Endothelial cell of umbilical vein (primary cell): ENCODE measurements around the gene ANKS1A. TPM values are rescaled to one million over a fixed set of nuclear protein-coding genes. Genes with fewer than 3 reads are reported as not detected.

ENCODE experiments used
- BruUV-seq: library from RNA; stranded (reverse); fragments of 400-500 nt; replicated peaks from 2 replicates; lab custom pipeline; 2021; lab: Mats Ljungman, UMichigan
- CTCF ChIA-PET: fragments of 300-600, 350-600 bp; sonication (Branson Sonifier 250); formaldehyde crosslinking; loops from one replicate; lab custom pipeline; 2021; ENCODE audit warnings: antibody characterized with exemption, inconsistent platforms; lab: Charles Lee
- POLR2A ChIA-PET: fragments of 300-600, 350-600 bp; sonication (Branson Sonifier 250); formaldehyde crosslinking; loops from one replicate; lab custom pipeline; 2021; ENCODE audit warnings: antibody characterized with exemption, inconsistent platforms; lab: Charles Lee
- DNase-seq: peaks from one replicate; pipeline ENCODE4 v3.0.0-alpha.2; 2011; ENCODE audit warnings: low read depth, low spot score
- FAIRE-seq: peaks from 2 replicates; lab custom pipeline; 2011; peaks lifted over from hg19 to GRCh38; lab: Jason Lieb, UNC
- H2AFZ ChIP-seq: 2 replicates; pipeline ENCODE4 v1.6.0; 2012; ENCODE audit warnings: low read depth, low read length, control low read depth, inconsistent platforms
- H3K27ac ChIP-seq: 2 replicates; pipeline ENCODE4 v1.5.1; 2011; ENCODE audit warnings: low read depth, mild to moderate bottlenecking, control low read depth, low read length, moderate library complexity; ENCODE audit not compliant: insufficient read depth
- H3K27me3 ChIP-seq, 2 experiments: 2 replicates each; pipeline versions ENCODE4 v1.6.0 to v1.6.1; 2011; ENCODE audit warnings: low read length in 2 of 2, mixed read lengths in 1 of 2; ENCODE audit not compliant: control insufficient read depth in 2 of 2, insufficient read depth in 2 of 2
- H3K36me3 ChIP-seq, 2 experiments: 2 replicates in 1 of 2; 3 replicates in 1 of 2; pipeline ENCODE4 v1.5.1; 2011; ENCODE audit warnings: low read length in 2 of 2, mild to moderate bottlenecking in 1 of 2, moderate library complexity in 1 of 2; ENCODE audit not compliant: control insufficient read depth in 2 of 2, insufficient read depth in 2 of 2; ENCODE audit errors: extremely low read depth in 1 of 2
- H3K4me1 ChIP-seq: 3 replicates; pipeline ENCODE4 v1.5.1; 2011; ENCODE audit warnings: mild to moderate bottlenecking, low read length; ENCODE audit not compliant: control insufficient read depth, insufficient read depth; ENCODE audit errors: extremely low read depth
- H3K4me2 ChIP-seq: 2 replicates; pipeline ENCODE4 v1.6.1; 2011; ENCODE audit warnings: low read length, control low read depth, mixed read lengths; ENCODE audit not compliant: insufficient read depth
- H3K4me3 ChIP-seq, 3 experiments: fragments of 200-600 bp in 1 of 3; sonication (generic), shearing (Covaris generic) in 1 of 3; replicated peaks in 1 of 3; 2 replicates each; pipeline ENCODE4 v1.5.1; 2011 to 2016; ENCODE audit warnings: control low read depth in 3 of 3, low read length in 3 of 3, mild to moderate bottlenecking in 2 of 3, inconsistent platforms in 1 of 3, low read depth in 1 of 3, moderate library complexity in 1 of 3; ENCODE audit not compliant: insufficient read depth in 1 of 3
- H3K79me2 ChIP-seq: 2 replicates; pipeline ENCODE4 v1.6.0; 2012; ENCODE audit warnings: low read length, inconsistent platforms; ENCODE audit not compliant: control insufficient read depth, insufficient read depth
- H3K9ac ChIP-seq: replicated peaks from 2 replicates; pipeline ENCODE3; 2011; ENCODE audit warnings: low read length, control low read depth; ENCODE audit not compliant: insufficient read depth; ENCODE audit errors: extremely low read depth
- H3K9me1 ChIP-seq: replicated peaks from 3 replicates; pipeline ENCODE4 v1.6.0; 2011; ENCODE audit warnings: mild to moderate bottlenecking, low read length; ENCODE audit not compliant: control insufficient read depth, insufficient read depth; ENCODE audit errors: extremely low read depth
- H3K9me3 ChIP-seq: replicated peaks from 2 replicates; pipeline ENCODE4 v1.5.1; 2012; ENCODE audit warnings: low read length, inconsistent platforms; ENCODE audit not compliant: control insufficient read depth, insufficient read depth
- H4K20me1 ChIP-seq: replicated peaks from 2 replicates; pipeline ENCODE3; 2011; ENCODE audit warnings: mild to moderate bottlenecking, low read length; ENCODE audit not compliant: control insufficient read depth, insufficient read depth; ENCODE audit errors: extremely low read depth
- FOS ChIP-seq: IDR thresholded peaks from 2 replicates; pipeline ENCODE4 v1.6.1; 2011; ENCODE audit warnings: mild to moderate bottlenecking, low read length, moderate library complexity, borderline replicate concordance; ENCODE audit not compliant: insufficient read depth
- GATA2 ChIP-seq: IDR thresholded peaks from 2 replicates; pipeline ENCODE4 v1.7.0; 2011; ENCODE audit warnings: low read depth, mild to moderate bottlenecking, moderate library complexity, mixed read lengths, low read length; ENCODE audit not compliant: insufficient read length, insufficient read depth
- POLR2A ChIP-seq: IDR thresholded peaks from 2 replicates; pipeline ENCODE4 v1.6.1; 2012; ENCODE audit warnings: low read depth, mild to moderate bottlenecking, control low read depth, low read length
- dilution Hi-C: fragments of 300-500 bp; cut with MboI; formaldehyde crosslinking; loops from one replicate; pipeline ENCODE4 v1.15.0; 2019; ENCODE audit warnings: low sequenced_read_pairs; ENCODE audit not compliant: extremely low pct_ligation_motif_present
- intact Hi-C: fragments of 100-400 bp; cut with micrococcal nuclease; formaldehyde crosslinking; loops from one replicate; pipeline ENCODE4 v1.10.0; 2022
- polyA plus RNA-seq, 4 experiments: library from polyadenylated mRNA; depleted of rRNA in 3 of 4; stranded (reverse) in 3 of 4; unstranded in 1 of 4; fragments of >200 nt; gene quantifications; 2 replicates each; pipeline versions ENCODE4 v1.2.1 to v1.2.3, GENCODE V29; 2011 to 2012; ENCODE audit warnings: missing spikeins in 1 of 4
- total RNA-seq: library from RNA; stranded (reverse); gene quantifications from 2 replicates; pipeline ENCODE4 v1.2.3, GENCODE V29; 2021
- TF ChIP-seq, protein P1 (sequence below): IDR thresholded peaks from 2 replicates; pipeline ENCODE4 v1.6.1; 2011; ENCODE audit not compliant: insufficient read depth, insufficient read length
- TF ChIP-seq, protein P2 (sequence below), 2 donors: IDR thresholded peaks; 1 replicate in 1 of 2; 2 replicates in 1 of 2; pipeline ENCODE4 v1.5.1; 2011; ENCODE audit warnings: low read length in 2 of 2, mild to moderate bottlenecking in 2 of 2, moderate library complexity in 2 of 2, control low read depth in 1 of 2, inconsistent platforms in 1 of 2, low read depth in 1 of 2; ENCODE audit not compliant: insufficient read depth in 1 of 2; ENCODE audit errors: extremely low read depth in 1 of 2

The ANKS1A gene
- total and polyA plus RNA-seq, 2 donors (not counting 3 experiments of a cell fraction or from before 2014, with no cell fraction given): 8.9 to 26.1 TPM

DNA sequence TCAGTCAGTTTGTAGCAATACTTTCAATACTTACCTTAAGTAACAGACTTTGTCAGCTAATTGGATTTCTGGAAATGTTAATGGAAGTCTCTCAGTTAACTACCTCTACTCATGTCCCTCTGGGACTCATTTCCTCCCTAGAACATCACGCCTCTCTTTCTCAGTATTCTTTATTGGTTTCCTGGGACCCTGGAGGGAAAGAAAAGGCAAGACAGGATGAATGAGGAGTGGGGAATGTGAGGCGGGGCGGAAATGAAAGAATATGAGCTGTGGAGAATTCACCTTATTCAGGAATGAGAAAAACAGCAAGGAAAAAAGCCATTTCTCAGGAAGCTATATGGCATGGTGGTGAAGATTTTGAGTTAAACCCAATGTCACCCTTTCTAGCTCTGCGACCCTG, 62.7 kb downstream of the ANKS1A start:
- DNase-seq (no peak), FAIRE-seq (no peak)
- no peak overlapping the region for H3K4me3 ChIP-seq
- no peaks in the 10 kb centered on the region for H3K79me2 ChIP-seq
- no peaks in the 10 kb centered on the region for H3K9me3 ChIP-seq
- H3K4me2 ChIP-seq: no peak overlapping the region
- intact Hi-C loops: loop anchor here (10.0 kb wide), 1 partner anchor 57 kb away; no protein-coding TSS in a partner anchor
- no peak overlapping the region for H2AFZ ChIP-seq
- dilution Hi-C loops: no loop called here
- H3K36me3 ChIP-seq: no peaks in the 10 kb centered on the region
- peaks cover 3% of the 10 kb centered on the region for H3K4me1 ChIP-seq
- no TSS peak for BruUV-seq
- H3K27me3 ChIP-seq: no peaks in the 10 kb centered on the region
- ChIA-PET POLR2A (no interaction called here), CTCF (interaction anchor here (1.5 kb wide), 1 partner anchor 35 kb away, joined by 3 read pairs; no protein-coding TSS in a partner anchor)
- no peak for TF ChIP-seq GATA2
- TF ChIP-seq FOS: no peak
- TF ChIP-seq, protein P1, sequence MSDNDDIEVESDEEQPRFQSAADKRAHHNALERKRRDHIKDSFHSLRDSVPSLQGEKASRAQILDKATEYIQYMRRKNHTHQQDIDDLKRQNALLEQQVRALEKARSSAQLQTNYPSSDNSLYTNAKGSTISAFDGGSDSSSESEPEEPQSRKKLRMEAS: no peak
- TF ChIP-seq, protein P2, sequence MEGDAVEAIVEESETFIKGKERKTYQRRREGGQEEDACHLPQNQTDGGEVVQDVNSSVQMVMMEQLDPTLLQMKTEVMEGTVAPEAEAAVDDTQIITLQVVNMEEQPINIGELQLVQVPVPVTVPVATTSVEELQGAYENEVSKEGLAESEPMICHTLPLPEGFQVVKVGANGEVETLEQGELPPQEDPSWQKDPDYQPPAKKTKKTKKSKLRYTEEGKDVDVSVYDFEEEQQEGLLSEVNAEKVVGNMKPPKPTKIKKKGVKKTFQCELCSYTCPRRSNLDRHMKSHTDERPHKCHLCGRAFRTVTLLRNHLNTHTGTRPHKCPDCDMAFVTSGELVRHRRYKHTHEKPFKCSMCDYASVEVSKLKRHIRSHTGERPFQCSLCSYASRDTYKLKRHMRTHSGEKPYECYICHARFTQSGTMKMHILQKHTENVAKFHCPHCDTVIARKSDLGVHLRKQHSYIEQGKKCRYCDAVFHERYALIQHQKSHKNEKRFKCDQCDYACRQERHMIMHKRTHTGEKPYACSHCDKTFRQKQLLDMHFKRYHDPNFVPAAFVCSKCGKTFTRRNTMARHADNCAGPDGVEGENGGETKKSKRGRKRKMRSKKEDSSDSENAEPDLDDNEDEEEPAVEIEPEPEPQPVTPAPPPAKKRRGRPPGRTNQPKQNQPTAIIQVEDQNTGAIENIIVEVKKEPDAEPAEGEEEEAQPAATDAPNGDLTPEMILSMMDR (IDR thresholded peaks at IDR 0.05; ENCODE audit: extremely low read depth in 1 of 2, insufficient read depth in 1 of 2, low read depth in 1 of 2, low read length in 2 of 2): no peak
- TF ChIP-seq POLR2A: no peak
- H3K27ac ChIP-seq: no peak overlapping the region
- H3K9me1 ChIP-seq: no peaks in the 10 kb centered on the region
- no peaks in the 10 kb centered on the region for H4K20me1 ChIP-seq
- no peak overlapping the region for H3K9ac ChIP-seq
